ENCODE measurements around the gene ZNF23.

DNA sequence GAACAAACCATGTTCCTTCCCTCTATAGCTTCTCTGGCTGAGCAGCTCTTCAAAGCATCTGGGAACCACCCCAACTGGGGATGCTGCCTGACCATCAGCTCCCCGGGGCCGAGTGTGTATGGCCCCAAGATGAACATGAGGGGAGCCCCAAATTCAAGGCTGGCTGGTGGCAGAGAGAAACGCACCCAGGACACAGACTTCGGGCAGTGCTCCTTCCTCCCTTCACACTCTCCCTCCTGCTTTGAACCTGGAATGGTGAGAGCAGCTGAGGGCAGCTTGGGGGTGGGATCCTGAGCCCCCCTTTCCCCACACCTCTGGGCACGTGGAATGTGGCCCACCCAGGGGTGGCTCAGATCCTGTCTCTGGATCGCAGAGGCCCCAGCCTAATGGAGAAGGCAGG is 37.4 kb downstream of the ZNF23 start:
- TF ChIP-seq, protein P1, sequence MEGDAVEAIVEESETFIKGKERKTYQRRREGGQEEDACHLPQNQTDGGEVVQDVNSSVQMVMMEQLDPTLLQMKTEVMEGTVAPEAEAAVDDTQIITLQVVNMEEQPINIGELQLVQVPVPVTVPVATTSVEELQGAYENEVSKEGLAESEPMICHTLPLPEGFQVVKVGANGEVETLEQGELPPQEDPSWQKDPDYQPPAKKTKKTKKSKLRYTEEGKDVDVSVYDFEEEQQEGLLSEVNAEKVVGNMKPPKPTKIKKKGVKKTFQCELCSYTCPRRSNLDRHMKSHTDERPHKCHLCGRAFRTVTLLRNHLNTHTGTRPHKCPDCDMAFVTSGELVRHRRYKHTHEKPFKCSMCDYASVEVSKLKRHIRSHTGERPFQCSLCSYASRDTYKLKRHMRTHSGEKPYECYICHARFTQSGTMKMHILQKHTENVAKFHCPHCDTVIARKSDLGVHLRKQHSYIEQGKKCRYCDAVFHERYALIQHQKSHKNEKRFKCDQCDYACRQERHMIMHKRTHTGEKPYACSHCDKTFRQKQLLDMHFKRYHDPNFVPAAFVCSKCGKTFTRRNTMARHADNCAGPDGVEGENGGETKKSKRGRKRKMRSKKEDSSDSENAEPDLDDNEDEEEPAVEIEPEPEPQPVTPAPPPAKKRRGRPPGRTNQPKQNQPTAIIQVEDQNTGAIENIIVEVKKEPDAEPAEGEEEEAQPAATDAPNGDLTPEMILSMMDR (IDR thresholded peaks at IDR 0.05): no peak
- no peak for TF ChIP-seq POLR2A (IDR thresholded peaks at IDR 0.05)

Data from Peyer's patch (tissue), 4 donors.